ENCODE results near the gene HMGCS1.

DNA sequence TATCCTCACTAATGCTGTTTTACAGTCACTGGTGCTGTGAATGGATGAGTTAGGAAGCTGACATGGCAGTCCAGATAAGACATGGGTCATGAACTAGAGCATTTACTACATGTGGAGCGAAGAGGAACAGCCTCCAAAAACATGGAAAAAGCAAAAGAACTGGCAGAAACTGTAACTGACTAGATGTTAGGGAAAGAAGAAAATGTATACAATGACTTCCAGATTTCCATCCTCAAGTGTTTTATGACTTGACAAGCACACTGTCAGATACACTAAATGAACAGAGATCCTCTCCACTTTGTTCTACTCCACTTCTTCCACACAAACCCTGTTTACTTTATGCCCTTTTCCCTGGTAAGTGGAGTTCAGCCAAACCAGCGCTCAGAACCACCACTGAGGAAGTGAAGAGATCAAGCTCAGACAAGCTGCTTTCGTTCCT lies 11.5 kb downstream of the HMGCS1 start:
- TF ChIP-seq POLR2A (IDR thresholded peaks at IDR 0.05) (no peak), CTCF (IDR thresholded peaks at IDR 0.05) (no peak)

Measured in uterus (tissue), 2 donors.